ENCODE data around the gene CDK17.

CDK17 gene

DNA sequence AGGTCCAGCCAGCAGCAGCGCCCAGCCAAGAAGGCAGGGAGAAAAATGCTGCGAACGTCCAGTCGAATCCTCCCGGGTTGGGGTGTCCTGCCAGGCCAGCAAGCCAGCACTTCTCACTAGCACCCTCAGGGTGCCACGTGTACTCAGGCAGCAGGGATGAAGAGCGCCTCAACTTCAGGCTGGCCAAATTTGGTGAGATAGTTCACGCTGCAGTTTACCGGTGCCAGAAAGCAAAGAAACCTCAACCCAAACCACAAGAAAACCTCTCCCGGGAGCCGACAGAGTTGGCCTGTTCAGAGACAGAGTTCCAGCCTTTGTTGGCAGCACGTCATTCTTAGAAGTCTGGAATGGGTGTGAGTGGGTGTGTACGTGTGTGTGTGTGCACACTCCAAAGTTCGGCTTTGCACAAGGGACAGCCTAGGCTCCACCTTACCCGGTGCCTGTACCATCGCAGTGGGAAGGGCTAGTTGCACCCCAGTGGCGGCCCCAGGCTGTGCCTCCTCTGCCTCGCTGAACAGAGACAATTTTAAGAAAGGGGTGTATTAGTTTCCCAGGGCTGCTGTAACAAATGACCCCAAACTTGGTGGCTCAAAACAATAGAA, 163.9 kb downstream of the CDK17 start:
- no peak for DNase-seq

DNA sequence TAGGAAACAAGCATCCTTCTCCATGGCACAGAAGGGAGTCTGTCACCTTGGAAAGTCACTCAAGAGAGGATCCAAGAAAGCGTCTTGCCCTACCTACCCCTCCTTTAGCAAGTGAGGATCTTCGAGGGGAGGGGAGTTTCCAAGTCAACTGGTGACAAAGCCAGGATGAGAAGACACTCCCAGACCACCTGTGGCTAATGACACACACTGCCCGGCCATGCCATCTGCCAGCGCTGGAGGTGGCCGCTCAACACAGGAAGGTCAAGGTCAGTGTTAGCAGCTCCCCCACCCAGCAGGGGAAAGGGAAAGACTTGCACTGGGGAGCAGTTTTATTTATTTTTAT, 164.8 kb downstream of the CDK17 start:
- DNase-seq: no peak

GRCh38 chr12:96234591-96235483, 165.4 kb downstream of the CDK17 start:
- DNase-seq: no peak

GRCh38 chr12:96233939-96234461, 166.2 kb downstream of the CDK17 start:
- DNase-seq: peak; percentile 73

GRCh38 chr12:96233168-96233567, 167.1 kb downstream of the CDK17 start:
- no peak for DNase-seq

DNA sequence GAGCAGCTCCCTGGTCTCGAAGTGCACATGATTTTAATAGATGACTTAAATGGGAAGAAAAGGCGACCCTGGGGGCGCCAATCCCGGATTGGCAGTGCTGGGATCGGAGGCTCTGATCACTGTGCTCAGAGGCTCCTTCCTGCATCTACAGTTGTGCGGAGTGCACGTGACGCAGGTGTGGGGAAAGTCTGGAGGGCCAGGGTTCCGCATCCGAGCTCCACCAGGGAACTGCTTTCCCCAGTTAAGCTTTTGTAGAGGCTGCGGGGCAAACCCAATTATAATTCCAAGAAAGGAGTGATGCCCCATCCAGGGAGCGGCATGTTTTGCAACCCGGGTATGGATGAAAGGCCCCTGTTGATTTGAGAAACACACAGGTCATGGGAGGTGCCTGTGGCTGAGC, 169.6 kb downstream of the CDK17 start:
- DNase-seq: no peak

DNA sequence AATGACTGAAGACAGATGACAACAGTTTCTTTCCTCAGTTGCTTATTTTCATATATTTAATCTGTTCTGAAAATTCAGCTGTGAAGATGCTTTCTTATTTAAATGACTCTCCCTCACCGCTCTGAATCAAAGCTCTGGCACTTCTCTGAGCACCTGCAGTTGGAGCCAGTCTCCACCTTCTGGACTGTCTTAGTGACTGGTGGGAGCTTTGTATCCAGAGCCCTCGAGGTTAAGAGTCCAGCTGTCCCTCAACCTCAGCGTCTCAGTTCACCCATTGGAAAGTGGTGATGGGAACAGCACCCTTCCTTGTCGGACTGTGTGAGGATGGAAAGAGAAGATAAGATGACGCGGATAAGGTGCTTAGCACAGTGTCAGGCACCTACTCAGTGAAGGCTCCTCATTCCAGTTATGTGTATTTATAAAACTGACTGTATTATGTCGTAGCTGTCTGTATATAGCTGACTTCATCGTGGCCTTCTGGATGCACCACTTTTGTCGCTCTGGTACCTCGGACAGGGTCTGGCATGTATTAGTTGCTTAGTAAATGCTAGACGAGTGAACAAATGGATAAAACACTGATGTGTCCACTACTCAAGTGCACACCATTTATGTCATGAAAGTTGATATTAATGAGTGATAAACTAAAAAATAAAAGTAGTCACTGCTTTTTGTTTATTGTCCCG, 171.5 kb downstream of the CDK17 start:
- DNase-seq: no peak

Data from NCI-H1105 (cell line).